ENCODE results near the gene HINT1.

DNA sequence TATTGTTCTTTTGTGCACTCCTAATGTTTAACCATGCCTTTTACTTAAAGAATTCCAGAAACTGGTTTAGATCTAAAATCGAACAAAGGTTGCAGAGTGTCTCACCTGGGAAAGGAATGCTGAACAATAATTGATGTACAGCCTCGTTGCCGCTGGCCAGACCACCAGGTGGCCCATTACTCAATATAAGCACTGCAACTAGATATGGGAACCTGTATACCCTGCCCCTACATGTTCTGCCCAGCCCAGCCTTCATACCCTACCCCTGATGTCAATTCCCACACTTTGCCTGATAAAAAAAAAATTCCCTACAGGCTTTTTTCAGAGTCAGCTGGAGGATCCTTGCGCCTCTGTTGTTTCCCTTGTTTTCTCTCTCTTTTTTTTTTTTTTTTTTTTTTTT lies 13.8 kb downstream of the HINT1 start:
- TF ChIP-seq POLR2A (IDR thresholded peaks at IDR 0.05; ENCODE audit: low read depth, low read length) (no peak), RAD21 (IDR thresholded peaks at IDR 0.05; ENCODE audit: low read length) (no peak), MAZ (IDR thresholded peaks at IDR 0.05; ENCODE audit: borderline replicate concordance, low read depth, low read length) (no peak), SMC3 (IDR thresholded peaks at IDR 0.05; ENCODE audit: low read depth, low read length) (no peak), MXI1 (IDR thresholded peaks at IDR 0.05; ENCODE audit: borderline replicate concordance, low read depth, low read length) (no peak), BHLHE40 (IDR thresholded peaks at IDR 0.05; ENCODE audit: low read depth, low read length) (no peak), RCOR1 (IDR thresholded peaks at IDR 0.05; ENCODE audit: insufficient replicate concordance, low read length) (no peak), MAFK (IDR thresholded peaks at IDR 0.05; ENCODE audit: low read depth, low read length) (no peak)
- TF ChIP-seq, protein P1, sequence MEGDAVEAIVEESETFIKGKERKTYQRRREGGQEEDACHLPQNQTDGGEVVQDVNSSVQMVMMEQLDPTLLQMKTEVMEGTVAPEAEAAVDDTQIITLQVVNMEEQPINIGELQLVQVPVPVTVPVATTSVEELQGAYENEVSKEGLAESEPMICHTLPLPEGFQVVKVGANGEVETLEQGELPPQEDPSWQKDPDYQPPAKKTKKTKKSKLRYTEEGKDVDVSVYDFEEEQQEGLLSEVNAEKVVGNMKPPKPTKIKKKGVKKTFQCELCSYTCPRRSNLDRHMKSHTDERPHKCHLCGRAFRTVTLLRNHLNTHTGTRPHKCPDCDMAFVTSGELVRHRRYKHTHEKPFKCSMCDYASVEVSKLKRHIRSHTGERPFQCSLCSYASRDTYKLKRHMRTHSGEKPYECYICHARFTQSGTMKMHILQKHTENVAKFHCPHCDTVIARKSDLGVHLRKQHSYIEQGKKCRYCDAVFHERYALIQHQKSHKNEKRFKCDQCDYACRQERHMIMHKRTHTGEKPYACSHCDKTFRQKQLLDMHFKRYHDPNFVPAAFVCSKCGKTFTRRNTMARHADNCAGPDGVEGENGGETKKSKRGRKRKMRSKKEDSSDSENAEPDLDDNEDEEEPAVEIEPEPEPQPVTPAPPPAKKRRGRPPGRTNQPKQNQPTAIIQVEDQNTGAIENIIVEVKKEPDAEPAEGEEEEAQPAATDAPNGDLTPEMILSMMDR (conservative IDR thresholded peaks at IDR 0.05; ENCODE audit: low read depth, low read length) = no peak
